ENCODE results near the gene FBXO2.

The FBXO2 gene

GRCh38 chr1:11684070-11684469 lies 29.8 kb upstream of the FBXO2 start:
- no peak for DNase-seq (ENCODE audit: low read depth)
- no peak overlapping the region for H3K4me3 ChIP-seq (ENCODE audit: low read depth, low read length)

- no peak for DNase-seq (ENCODE audit: low read depth)
- no peak overlapping the region for H3K4me3 ChIP-seq (ENCODE audit: low read depth, low read length)
These were observed 28.6 kb upstream of the FBXO2 start for GRCh38 chr1:11682799-11683198.

- H3K4me3 ChIP-seq (ENCODE audit: low read depth, low read length) = no peak overlapping the region
- no peak for DNase-seq (ENCODE audit: low read depth)
These were observed 28.1 kb upstream of the FBXO2 start for GRCh38 chr1:11682287-11682771.

GRCh38 chr1:11681071-11681771 lies 27.0 kb upstream of the FBXO2 start, which contains the start of gene MAD2L2:
Gene MAD2L2 (minus strand): TSS chr1:11681148. CDS start chr1:11680601, 547 bp downstream.
- H3K4me3 ChIP-seq (ENCODE audit: low read depth, low read length) = peak within 1 kb of the TSS; percentile 67
- DNase-seq (ENCODE audit: low read depth) = peak; percentile 30

- no peak for DNase-seq (ENCODE audit: low read depth)
- H3K4me3 ChIP-seq (ENCODE audit: low read depth, low read length) = peak overlapping the region; percentile 67
These were observed 26.2 kb upstream of the FBXO2 start for GRCh38 chr1:11680270-11681070.

- DNase-seq (ENCODE audit: low read depth) = no peak
- no peak overlapping the region for H3K4me3 ChIP-seq (ENCODE audit: low read depth, low read length)
These were observed 24.2 kb upstream of the FBXO2 start for GRCh38 chr1:11678442-11678841.

GRCh38 chr1:11676386-11677103 lies 22.3 kb upstream of the FBXO2 start:
- no peak overlapping the region for H3K4me3 ChIP-seq (ENCODE audit: low read depth, low read length)
- no peak for DNase-seq (ENCODE audit: low read depth)

GRCh38 chr1:11675325-11675724 lies 21.1 kb upstream of the FBXO2 start:
- no peak overlapping the region for H3K4me3 ChIP-seq (ENCODE audit: low read depth, low read length)
- DNase-seq (ENCODE audit: low read depth) = no peak

- no peak for DNase-seq (ENCODE audit: low read depth)
These were observed 20.3 kb upstream of the FBXO2 start for GRCh38 chr1:11674488-11674887.

GRCh38 chr1:11673089-11673769 lies 19.0 kb upstream of the FBXO2 start:
- DNase-seq (ENCODE audit: low read depth) = no peak
- no peak overlapping the region for H3K4me3 ChIP-seq (ENCODE audit: low read depth, low read length)

More at GRCh38 chr1:11674488-11674887, 20.3 kb upstream of the FBXO2 start:
- H3K4me3 ChIP-seq (ENCODE audit: low read depth, low read length) = no peak overlapping the region

- no peak overlapping the region for H3K4me3 ChIP-seq (ENCODE audit: low read depth, low read length)
- no peak for DNase-seq (ENCODE audit: low read depth)
These were observed 17.5 kb upstream of the FBXO2 start for GRCh38 chr1:11671544-11672286.

- no peak for DNase-seq (ENCODE audit: low read depth)
- H3K4me3 ChIP-seq (ENCODE audit: low read depth, low read length) = no peak overlapping the region
These were observed 16.9 kb upstream of the FBXO2 start for GRCh38 chr1:11671205-11671543.

GRCh38 chr1:11670747-11671146 lies 16.5 kb upstream of the FBXO2 start:
- H3K4me3 ChIP-seq (ENCODE audit: low read depth, low read length) = no peak overlapping the region
- no peak for DNase-seq (ENCODE audit: low read depth)

- DNase-seq (ENCODE audit: low read depth) = no peak
- H3K4me3 ChIP-seq (ENCODE audit: low read depth, low read length) = no peak overlapping the region
These were observed 14.3 kb upstream of the FBXO2 start for GRCh38 chr1:11668516-11668915.

GRCh38 chr1:11664336-11665065 lies 10.3 kb upstream of the FBXO2 start:
- peak overlapping the region; percentile 54 for H3K4me3 ChIP-seq (ENCODE audit: low read depth, low read length)
- no peak for DNase-seq (ENCODE audit: low read depth)

GRCh38 chr1:11661103-11661502 lies 6.9 kb upstream of the FBXO2 start:
- H3K4me3 ChIP-seq (ENCODE audit: low read depth, low read length) = no peak overlapping the region
- no peak for DNase-seq (ENCODE audit: low read depth)

- DNase-seq (ENCODE audit: low read depth) = no peak
- H3K4me3 ChIP-seq (ENCODE audit: low read depth, low read length) = no peak overlapping the region
These were observed 5.5 kb upstream of the FBXO2 start for GRCh38 chr1:11659748-11660147.

- H3K4me3 ChIP-seq (ENCODE audit: low read depth, low read length) = no peak overlapping the region
- DNase-seq (ENCODE audit: low read depth) = no peak
These were observed 4.3 kb upstream of the FBXO2 start for GRCh38 chr1:11658542-11658941.

Measured in skeletal muscle cell (primary cell).